GM19238 (cell line): ENCODE data around the gene CINP.

Experiments used
- DNase-seq: peaks from one replicate; pipeline ENCODE4 v3.0.0; 2011; ENCODE audit warnings: low spot score; ENCODE audit not compliant: insufficient read length

Gene CINP

DNA sequence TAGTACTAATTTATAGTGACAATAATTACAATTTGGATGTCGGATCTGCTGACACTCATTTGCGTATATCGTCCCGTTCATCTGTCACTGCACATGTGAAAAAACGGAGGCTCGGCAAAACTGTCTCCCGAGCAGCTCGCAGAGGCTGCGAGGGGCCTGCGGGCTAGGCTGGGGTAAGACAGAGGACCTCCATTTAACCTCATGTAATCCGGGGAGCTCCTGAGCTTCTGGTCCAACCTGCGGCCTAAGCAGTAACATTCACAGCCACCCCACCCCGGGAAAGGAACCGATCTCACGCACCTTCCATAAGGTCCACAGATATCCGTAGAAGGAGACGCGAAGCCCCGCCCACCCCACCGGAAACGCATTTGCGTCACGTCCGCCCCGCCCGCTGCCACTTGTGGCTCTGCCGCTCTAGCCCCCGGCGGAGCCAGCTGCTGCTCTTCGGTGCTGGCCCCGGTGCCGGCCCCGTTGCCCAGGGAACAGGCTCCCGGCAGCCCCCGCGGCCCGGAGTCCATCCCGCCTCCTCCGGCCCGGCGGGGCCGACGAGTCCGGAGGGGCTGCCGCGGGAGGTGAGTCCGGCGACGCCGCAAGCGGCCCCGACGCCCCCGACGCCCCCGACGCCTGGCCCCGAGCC lies at the start of gene CINP, which contains the start of gene TECPR2:
Gene CINP (minus strand): TSS at position 346 of the 637 bp plus-strand sequence. CDS start 39 bp downstream, at position 307.
Gene TECPR2 (plus strand): TSS at position 397 of the 637 bp plus-strand sequence. CDS start 13,781 bp downstream, outside the sequence.
- peak; percentile 91 for DNase-seq

DNA sequence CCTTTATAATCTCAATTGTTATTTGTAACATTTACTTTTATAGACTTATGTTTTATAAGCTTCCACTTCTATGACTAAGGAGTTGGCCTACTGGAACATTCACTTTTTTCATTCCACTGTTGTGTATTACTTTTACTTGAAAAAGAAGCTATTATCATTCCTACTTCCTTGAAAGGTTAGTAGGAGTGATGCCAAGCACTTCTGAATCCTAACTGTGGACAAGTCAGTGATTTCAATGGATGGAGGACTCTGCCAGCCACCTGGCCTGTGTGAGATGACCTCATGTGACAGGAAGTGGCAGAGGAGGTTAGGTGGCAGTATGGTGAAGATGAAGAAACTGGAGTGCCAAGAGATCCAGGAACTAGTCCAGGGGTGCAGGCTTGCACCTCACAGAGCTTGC lies 46.0 kb upstream of the CINP start:
- DNase-seq: no peak

DNA sequence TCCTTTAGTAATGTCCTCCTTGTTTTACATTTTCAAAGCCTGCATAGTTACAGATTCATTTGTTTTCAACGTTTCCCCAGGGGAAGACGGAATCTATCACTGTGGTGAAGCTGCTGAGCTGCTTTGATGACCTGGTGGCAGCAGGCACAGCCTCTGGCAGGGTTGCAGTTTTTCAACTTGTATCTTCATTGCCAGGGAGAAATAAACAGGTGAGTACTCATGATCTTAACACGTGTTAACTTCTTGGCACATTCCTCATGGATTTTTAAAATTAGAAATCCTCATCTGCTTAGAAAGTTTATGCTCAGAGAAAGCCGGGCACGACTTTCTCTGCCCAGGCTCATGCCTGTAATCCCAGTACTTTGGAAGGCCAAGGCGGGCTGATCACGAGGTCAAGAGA lies 44.6 kb upstream of the CINP start:
- no peak for DNase-seq

DNA sequence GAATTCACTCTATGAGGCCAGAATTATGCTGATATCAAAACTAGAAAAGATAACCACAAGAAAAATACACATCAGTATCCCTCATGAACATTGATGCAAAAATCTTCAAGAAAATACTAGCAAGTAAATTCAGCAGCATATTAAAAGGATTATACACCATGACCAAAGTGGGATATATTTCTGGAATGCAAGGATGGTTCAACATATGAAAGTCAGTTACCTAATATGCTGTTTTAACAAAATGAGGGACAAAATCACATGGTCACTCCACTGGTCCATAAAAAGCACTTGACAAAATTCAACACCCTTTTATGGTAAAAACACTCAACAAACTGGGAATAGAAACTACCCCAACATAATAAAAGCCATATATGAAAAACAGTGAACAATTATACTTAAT lies 40.3 kb upstream of the CINP start:
- no peak for DNase-seq

DNA sequence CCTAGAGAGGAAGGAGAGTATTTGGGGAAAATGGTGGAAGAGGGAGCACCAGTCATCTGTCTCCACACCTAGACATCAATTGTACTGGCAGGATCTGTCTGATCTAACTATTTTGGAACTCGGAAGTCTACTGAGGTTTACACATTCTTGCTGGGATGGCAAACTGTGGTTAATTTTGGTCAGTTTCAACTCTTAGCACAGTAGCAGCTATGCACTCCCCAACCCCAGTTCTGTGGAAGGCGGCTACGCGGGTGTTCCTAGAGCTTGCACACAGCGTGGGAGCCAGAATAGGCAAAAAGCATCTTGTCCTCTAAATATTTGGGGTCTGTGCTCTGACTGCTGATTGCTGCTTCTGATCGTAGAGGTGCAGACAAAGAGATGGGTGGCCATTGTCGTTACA lies 33.8 kb upstream of the CINP start:
- DNase-seq: no peak

DNA sequence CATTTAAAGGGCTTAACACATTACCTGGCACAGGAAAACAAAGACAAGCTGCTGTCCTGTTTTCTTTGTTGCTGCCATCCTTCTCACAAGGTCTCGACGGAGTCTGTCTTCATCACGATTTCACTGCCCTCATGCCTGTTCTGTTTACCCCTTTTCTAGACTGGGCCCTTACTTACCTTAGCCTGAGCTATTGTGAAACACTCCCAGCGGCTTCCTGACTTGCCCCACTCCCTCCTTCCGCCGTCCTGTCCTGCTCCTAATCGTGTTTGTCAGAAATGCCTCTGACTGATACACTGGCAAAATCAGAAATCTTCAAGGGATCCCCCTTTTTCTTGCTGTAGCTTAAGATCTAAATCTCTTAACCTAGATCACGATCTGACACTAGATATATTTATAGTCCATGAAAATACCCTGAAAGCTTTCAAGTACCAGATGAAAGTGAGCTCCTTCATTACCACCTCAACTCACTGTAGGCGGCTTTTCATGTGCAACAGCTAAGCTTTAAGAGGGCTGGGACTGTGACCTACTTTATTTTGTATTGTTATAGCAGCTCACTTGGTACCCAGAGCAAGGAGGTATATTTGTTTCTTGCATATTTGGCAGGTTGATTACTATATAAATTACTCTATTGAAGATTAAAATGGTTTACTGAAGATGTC lies 32.2 kb upstream of the CINP start:
- DNase-seq: no peak

DNA sequence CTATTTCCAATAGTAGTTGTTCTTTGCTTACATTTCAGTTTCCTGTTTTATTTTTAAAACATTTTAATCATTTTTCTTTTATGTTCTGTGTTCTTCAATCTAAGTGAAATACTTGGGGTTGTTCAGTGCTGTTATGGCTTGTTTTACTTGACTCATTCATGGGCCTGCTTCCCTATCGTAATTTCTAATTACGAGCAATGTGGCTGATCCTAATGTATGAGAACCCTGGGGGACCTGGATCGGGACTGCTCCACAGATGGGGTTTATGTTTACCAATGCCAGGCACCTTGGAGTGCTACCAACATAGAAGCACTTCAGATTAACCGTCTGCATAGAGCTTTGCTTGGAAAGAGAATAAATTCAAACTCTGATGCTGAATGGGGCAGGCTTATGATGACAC lies 29.8 kb upstream of the CINP start:
- no peak for DNase-seq

DNA sequence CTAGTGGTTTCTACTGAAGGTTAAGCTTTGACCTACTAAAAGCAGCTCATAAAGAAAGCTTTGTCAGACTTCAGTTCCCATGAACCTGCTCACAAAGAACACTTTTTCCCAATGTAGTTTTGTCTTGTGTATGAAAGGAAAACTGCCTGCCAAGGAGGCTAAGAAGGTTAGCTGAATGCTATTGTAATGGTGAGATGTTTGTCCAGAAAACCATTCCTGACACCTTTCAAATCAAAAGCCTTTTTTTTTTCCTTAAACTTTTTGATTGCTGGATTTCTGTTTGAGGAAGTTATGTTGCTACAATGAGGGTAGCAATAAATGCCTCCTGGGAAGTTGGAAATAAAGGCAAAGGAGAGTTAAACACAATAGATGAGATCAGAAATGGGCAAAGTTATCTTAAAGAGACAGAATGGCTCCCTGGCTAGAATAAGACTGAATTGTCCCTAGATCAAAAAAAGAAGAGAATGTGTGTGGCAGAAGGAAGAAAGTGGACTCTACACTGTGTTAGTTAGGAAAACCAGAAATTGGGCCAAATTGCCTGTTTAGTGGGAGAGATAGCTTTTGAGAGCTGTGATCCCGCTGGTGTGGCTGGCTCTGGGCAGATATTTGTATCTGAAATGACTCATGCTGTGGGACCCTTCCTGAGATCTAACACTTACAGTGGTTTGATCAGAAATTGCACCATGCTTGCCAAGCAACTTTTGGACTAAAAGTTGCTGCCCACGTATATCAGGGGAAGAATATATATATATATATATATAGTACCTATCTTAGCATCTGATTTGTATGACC lies 27.6 kb upstream of the CINP start:
- DNase-seq: no peak

DNA sequence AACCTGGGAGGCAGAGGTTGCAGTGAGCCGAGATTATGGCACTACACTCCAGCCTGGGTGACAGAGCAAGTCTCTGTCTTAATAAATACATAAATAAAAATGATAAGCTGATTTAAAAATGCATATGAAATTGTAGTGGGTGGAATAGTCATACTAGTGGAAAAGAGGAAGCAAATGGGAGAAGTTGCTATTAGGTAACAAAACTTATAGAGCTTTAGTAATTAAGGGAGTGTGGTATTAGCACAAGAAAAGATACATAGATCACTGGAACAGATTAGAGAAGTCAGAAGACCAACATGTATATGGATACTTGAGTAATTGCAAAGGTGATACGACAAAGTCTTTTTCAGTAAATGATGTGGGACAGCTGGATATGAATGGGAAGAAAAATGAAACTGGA lies 26.6 kb upstream of the CINP start:
- no peak for DNase-seq

DNA sequence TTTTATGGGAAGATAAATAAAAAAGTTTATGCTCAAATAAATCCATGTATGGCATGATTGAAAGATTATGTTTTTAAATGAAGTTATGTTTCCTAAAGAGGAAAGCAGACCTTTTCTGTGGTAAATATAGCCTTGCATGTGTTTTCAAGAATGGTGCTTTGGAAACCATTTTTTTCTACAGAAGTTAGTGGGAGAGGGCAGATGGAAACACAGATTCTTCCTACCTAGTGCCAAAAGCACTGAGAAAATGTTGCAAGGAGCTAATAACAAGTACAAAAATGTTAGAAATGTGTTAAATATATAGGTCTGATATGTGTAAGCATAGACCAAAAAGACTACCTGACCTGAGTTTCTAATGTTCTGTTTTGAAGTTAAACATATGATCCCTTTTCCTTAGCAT lies 24.4 kb upstream of the CINP start:
- DNase-seq: no peak

DNA sequence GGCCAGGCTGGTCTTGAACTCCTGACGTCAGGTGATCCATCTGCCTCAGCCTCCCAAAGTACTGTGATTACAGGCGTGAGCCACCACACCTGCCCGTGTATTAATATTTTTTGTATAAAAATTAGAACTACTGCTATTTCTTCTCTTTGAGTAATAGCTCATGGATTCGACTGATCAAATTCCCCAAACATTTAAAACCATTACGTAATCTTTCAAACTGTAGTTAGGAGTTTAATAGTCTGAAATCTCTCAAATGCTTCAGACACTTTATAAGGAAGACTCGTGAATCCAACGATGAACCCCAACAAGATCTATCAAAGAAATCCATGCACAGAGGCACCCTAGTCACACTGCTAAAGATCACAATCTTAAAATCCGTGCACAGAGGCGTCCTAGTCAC lies 16.1 kb upstream of the CINP start:
- DNase-seq: no peak

DNA sequence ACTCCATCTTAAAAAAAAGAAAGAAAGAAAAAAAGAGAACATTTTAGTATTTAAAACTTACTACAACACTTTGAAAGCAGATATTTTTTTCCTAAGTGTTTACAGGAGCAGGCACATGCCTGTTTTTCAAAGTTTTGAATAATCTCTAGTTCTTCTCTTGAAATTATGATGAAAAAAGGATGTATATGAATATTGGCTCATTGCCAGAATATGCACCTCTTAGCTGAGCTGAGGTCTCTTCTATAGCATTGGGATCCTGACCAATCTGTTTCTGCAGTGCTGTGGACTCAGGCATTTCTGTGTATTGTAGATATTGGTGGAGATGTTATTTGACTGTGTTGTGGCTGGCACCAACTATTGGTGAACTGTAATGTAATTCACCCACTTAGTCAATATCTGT lies 15.0 kb upstream of the CINP start:
- DNase-seq: no peak

DNA sequence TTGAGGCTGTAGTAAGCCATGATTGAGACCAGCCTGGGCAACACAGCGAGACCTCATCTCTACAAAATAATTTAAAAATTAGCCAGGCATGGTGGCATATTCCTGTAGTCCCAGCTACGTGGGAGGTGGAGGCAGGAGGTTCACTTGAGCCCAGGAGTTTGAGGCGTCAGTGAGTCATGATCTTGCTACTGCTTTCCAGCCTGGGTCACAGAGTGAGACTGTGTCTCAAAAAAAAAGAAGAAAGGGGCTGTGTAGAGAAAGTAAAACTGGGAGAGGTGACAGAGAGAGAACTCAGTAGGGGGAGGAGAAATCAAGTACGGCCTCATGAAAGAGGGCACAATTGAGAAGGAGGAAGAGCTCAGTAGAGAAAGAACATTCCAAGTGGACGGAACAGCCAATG lies 12.4 kb upstream of the CINP start:
- DNase-seq: no peak

DNA sequence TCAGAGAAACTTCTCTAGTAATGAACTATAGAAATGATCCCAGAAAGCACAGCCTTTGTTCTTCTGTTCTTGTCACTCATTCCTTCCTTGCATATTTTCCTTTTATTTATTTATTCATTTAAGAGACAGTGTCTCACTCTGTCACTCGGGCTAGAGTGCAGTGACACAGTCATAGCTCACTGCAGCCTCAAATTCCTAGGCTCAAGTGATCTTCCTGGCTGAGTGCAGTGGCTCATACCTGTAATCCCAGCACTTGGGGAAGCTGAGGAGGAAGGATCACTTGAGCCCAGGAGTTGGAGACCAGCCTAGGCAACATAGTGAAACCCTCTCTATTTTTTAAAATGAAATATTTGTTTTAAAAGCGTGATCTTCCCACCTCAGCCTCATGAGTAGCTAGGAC lies 11.6 kb upstream of the CINP start:
- no peak for DNase-seq

DNA sequence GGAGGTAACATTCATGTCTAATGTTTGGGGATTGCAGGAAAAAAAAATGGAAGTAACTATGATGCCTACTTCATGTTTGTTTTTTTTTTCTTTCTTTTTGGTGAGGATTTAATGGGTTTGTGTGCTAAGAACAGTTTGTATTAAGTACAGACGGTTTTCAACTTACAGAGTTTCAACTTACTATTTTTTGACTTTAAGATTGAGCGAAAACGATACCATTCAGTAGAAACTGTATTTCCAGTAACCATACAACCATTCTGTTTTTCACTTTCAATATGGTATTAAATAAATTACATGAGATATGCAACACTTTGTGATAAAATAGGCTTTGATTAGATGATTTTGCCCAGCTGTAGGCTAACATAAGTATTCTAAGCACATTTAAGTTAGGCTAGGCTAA lies 10.4 kb upstream of the CINP start:
- DNase-seq: no peak

DNA sequence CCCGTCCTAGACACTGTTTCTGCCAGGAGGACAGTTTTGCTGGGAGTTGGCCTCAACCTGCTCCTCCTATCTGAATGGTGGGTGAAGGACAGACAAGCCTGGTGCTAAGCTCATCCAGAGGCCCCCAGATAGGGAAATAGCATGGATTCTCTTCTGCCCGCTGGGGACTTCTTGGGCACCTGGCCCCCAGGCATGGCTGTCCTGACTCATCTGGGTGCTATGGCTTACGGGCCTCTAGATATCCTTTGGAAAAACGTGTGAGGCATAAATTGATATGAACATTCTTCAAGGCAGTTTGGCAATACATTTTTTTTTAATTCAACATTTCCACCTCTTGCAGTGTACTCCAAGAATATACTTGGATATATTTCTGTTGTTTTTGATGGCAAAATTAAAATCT lies 8.7 kb upstream of the CINP start:
- DNase-seq: no peak

DNA sequence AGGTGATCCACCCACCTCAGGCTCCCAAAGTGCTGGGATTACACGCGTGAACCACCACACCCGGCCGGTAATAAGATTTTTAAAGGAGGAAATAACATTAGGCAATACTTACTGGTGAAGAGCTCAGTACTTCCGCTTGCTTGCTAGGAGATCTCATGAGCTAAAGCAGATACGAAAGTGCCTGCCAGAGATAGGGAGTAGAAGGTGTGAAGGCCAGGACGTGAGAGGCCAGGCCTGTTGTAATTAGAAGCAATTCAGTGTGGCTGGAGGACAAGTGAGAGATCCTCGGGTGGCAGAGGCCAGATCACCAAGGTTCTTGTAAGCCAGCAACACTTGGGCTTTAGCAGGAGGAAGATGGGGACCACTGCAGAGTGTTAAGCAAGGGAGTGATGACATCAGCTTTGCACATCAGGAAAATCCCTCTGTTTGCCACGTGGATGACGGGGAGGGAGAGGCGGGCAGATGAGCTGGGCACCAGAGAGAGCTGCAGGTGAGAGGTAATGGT lies 7.7 kb upstream of the CINP start:
- DNase-seq: no peak

DNA sequence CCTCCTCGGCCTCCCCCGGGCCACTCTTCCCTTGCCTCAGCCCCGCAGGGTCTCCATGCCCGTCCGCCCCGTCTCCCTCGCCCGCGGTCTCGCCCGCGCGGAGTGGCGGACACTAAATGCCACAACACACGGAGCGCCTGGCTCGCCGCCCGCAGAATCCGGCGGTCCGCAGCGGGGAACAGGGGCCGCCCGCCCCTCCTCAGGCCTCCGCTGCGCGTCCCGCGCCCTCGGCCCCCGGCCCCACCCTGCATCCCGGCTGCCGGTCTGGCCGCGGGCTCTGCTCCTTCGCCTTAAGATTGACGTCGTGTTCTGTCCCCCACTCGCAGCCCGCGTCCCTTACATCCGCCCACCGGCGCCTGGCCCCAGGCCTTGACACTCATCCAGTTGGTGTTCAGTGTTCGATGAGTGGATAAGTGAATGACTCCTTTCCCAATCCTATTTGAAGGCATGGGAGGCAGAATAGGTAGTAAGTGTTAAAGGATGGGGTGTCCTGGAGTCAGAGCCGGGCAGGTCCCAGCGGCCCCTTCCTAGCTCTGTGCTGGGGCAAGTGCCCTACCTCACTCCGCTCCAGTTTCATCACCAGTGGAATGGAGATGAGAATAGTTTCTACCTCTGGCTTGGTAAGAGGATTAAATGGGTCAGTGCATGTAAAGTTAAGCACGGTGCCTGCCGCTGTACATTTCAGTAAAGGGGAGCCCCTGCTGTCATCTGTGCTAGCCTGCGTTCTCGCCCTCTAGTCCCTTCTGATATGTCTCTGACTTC lies 673 bp upstream of the CINP start:
- DNase-seq: peak; percentile 16

DNA sequence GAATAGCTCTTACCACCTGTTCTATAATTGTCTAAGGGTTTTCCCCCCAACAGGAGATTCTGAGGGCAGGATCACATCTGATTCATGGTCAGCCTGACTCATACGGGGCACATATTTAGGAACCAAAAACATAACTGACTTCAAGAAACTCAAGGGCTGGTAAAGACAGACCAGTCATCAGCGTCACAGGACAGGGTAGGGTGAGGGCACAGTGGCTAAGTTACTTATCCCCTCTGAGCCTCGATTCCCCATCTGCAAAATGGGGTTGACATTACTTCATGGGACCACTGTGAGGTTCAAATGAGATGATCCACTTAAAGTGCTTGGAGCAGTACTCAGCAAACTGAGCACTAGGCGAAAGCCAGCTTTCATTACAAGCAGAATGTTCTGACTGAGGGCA lies 606 bp downstream of the CINP start:
- peak; percentile 30 for DNase-seq

DNA sequence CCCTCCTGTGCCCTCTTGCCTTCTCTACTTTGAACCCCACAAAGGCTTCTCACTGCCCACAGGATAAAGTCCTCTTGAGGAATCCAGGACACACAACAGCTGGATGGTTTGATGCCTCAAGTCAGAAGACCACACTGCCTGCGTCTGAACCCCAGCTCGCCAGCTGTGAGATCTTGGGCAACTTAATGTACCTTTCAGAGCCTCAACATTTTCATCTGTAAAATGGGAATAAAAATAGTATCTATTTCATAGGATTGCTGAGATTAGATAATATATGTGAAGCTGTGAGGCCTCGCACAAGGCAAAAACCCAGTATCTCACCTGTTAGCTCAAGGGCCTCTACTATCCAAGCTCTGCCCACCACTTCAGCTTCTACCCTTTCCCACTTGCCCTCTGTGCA lies 2.3 kb downstream of the CINP start:
- DNase-seq: no peak

DNA sequence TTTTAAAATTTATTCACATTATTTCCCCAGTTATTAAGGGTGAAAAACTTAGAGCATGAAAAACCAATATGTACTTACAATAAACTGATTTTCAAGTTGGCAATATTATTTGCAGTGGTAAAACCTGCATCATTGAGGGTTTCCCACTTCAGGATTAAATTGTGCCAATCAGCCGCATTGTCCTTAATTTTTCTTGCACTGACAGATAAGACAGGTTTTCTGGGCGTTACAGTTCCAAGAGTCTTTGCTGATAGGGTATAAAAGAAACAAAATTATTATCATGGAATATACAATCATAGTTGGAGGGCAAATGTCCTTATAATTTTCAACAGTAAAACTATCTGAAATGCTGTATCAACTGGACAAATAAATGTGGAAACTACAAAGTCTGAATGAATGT lies 3.3 kb downstream of the CINP start:
- DNase-seq: no peak

DNA sequence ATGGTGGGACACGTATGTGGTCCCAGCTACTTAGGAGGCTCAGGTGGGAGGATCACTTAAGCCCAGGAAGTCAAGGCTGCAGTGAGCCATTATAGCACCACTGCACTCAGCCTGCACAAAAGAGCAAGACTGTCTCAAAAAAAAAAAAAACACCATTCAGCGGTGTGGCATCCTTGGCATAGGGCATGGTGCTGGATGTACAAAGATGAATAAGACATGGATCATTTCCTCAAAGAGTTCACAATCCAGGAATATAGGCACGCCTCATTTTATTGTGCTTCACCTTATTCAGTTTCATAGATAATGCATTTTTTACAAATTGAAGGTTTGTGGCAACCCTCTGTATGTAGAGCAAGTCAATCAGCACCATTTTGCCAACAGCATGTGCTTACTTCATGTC lies 6.4 kb downstream of the CINP start:
- no peak for DNase-seq
